ENCODE measurements around the gene PRKCI. TPM values are rescaled to one million over a fixed set of nuclear protein-coding genes. Genes with fewer than 3 reads are reported as not detected.

PRKCI gene
- polyA plus RNA-seq, 3 donors: 5.1 to 15.4 (median 11.6) TPM

DNA sequence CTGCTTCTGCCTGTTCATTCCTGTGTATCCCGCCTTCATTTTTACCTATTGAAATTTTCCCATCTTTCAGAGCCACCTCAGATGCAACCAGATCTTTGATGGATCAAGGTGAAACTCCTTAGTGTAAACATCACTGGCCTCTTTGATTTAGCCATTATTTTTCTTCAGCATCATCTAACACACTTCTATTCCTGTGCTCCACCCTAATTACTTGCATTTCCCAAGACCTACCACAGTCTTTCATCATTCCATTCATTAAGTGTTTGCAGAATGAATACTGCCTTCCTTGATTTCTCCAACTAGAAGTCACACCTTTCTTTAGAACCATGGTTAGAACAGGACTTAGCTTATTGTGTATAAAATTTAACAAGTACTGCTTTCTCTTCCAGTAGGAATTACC lies 79.8 kb downstream of the PRKCI start:
- H3K27me3 ChIP-seq (ENCODE audit: control insufficient read depth in 2 of 2, insufficient read depth in 2 of 2, low read length in 2 of 2): no peaks in the 10 kb centered on the region

DNA sequence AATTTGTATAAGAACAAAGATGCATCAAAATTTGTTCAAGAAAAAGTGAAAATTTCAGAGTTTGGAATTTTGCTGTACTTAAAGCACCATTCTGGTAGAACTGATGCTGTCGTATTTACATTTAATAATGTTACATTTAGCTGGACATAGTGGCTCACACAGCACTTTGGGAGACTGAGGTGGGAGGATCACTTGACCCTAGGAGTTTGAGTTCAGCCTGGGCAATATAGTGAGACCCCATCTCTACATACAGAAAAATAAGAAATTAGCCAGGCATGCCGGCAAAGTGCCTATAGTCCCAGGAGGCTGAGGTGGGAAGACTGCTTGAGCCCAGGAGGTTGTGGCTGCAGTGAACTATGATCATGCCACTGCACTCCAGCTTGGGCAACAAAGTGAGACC lies 83.8 kb downstream of the PRKCI start:
- Histone ChIP-seq H3K4me2 (replicated peaks; ENCODE audit: extremely low read depth, low read length, poor library complexity, severe bottlenecking) (no peak overlapping the region), H3K27ac (ENCODE audit: low read depth in 1 of 2, low read length in 2 of 2) (no peak overlapping the region), H2AFZ (ENCODE audit: insufficient read depth, low read depth, low read length, poor library complexity, severe bottlenecking) (no peak overlapping the region), H3K27me3 (ENCODE audit: control insufficient read depth in 2 of 2, insufficient read depth in 2 of 2, low read length in 2 of 2) (no peaks in the 10 kb centered on the region), H3K9me3 (replicated peaks in 1 of 2; ENCODE audit: control insufficient read depth in 1 of 2, insufficient read depth in 1 of 2, low read length in 2 of 2) (no peaks in the 10 kb centered on the region), H3K9ac (ENCODE audit: insufficient read depth, low read length, poor library complexity, severe bottlenecking) (no peak overlapping the region), H3K79me2 (ENCODE audit: insufficient read depth, low read length) (no peaks in the 10 kb centered on the region), H4K20me1 (ENCODE audit: insufficient read depth, low read length) (no peaks in the 10 kb centered on the region), H3K4me1 (ENCODE audit: control insufficient read depth in 1 of 2, insufficient read depth in 2 of 2, low read length in 2 of 2) (peaks cover 12% of the 10 kb centered on the region in 2 donors), H3K4me3 (replicated peaks in 1 of 3; ENCODE audit: low read depth in 2 of 3, low read length in 3 of 3) (no peak overlapping the region), H3K36me3 (replicated peaks in 1 of 2; ENCODE audit: control insufficient read depth in 1 of 2, insufficient read depth in 2 of 2, low read length in 2 of 2) (no peaks in the 10 kb centered on the region)
- H3K9me3 Mint-ChIP-seq: no peaks in the 10 kb centered on the region
- TF ChIP-seq, protein P1, sequence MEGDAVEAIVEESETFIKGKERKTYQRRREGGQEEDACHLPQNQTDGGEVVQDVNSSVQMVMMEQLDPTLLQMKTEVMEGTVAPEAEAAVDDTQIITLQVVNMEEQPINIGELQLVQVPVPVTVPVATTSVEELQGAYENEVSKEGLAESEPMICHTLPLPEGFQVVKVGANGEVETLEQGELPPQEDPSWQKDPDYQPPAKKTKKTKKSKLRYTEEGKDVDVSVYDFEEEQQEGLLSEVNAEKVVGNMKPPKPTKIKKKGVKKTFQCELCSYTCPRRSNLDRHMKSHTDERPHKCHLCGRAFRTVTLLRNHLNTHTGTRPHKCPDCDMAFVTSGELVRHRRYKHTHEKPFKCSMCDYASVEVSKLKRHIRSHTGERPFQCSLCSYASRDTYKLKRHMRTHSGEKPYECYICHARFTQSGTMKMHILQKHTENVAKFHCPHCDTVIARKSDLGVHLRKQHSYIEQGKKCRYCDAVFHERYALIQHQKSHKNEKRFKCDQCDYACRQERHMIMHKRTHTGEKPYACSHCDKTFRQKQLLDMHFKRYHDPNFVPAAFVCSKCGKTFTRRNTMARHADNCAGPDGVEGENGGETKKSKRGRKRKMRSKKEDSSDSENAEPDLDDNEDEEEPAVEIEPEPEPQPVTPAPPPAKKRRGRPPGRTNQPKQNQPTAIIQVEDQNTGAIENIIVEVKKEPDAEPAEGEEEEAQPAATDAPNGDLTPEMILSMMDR (IDR thresholded peaks at IDR 0.05): no peak
- H3K4me3 Mint-ChIP-seq: no peak overlapping the region
- intact Hi-C loops (cut with micrococcal nuclease): no loop called here
- H3K27ac Mint-ChIP-seq: no peak overlapping the region
- DNase-seq: no peak
- peaks cover 10% of the 10 kb centered on the region for H3K4me1 Mint-ChIP-seq
- WGBS (ENCODE audit: insufficient coverage): 100% methylated on average over 1 of the region's 2 CpGs
- H3K36me3 Mint-ChIP-seq: peaks cover 5 to 13% of the 10 kb centered on the region in 2 donors
- peaks cover 0 to 2% (median 2%) of the 10 kb centered on the region in 3 donors for H3K27me3 Mint-ChIP-seq (ENCODE audit: low read depth in 3 of 3)

More for the DNA sequence above, 79.8 kb downstream of the PRKCI start:
- Histone ChIP-seq H3K4me3 (replicated peaks in 1 of 3; ENCODE audit: low read depth in 2 of 3, low read length in 3 of 3) (no peak overlapping the region), H3K9ac (ENCODE audit: insufficient read depth, low read length, poor library complexity, severe bottlenecking) (no peak overlapping the region), H3K36me3 (replicated peaks in 1 of 2; ENCODE audit: control insufficient read depth in 1 of 2, insufficient read depth in 2 of 2, low read length in 2 of 2) (peaks cover 0 to 6% of the 10 kb centered on the region in 2 donors), H2AFZ (ENCODE audit: insufficient read depth, low read depth, low read length, poor library complexity, severe bottlenecking) (no peak overlapping the region), H3K9me3 (replicated peaks in 1 of 2; ENCODE audit: control insufficient read depth in 1 of 2, insufficient read depth in 1 of 2, low read length in 2 of 2) (no peaks in the 10 kb centered on the region), H3K4me2 (replicated peaks; ENCODE audit: extremely low read depth, low read length, poor library complexity, severe bottlenecking) (no peak overlapping the region), H3K4me1 (ENCODE audit: control insufficient read depth in 1 of 2, insufficient read depth in 2 of 2, low read length in 2 of 2) (peaks cover 12% of the 10 kb centered on the region in 2 donors), H3K27ac (ENCODE audit: low read depth in 1 of 2, low read length in 2 of 2) (no peak overlapping the region), H3K79me2 (ENCODE audit: insufficient read depth, low read length) (no peaks in the 10 kb centered on the region), H4K20me1 (ENCODE audit: insufficient read depth, low read length) (no peaks in the 10 kb centered on the region)
- Mint-ChIP-seq H3K27me3 (ENCODE audit: low read depth in 3 of 3) (no peaks in the 10 kb centered on the region), H3K4me1 (peaks cover 4% of the 10 kb centered on the region), H3K36me3 (peaks cover 14 to 29% of the 10 kb centered on the region in 2 donors), H3K4me3 (no peak overlapping the region), H3K9me3 (no peaks in the 10 kb centered on the region), H3K27ac (no peak overlapping the region)
- TF ChIP-seq, protein P1 (IDR thresholded peaks at IDR 0.05): no peak
- intact Hi-C loops (cut with micrococcal nuclease): no loop called here
- DNase-seq: no peak
- WGBS (ENCODE audit: insufficient coverage): 100% methylated on average over 1 of the region's 1 CpG
